NCI-H128 (cell line): ENCODE measurements around the gene PIP4K2C.
"Not testable (repeated sequence)": the region's sequence is repeated elsewhere in the genome, so short reads cannot be mapped to it uniquely, and the experiment has no call there.

ENCODE experiments used
- DNase-seq: peaks from one replicate; lab custom pipeline; 2025; ENCODE audit not compliant: unreplicated experiment; lab: John Stamatoyannopoulos, UW

The PIP4K2C gene

GRCh38 chr12:57609101-57609780, 18.2 kb downstream of the PIP4K2C start:
- DNase-seq: no peak

GRCh38 chr12:57609781-57610553, 19.0 kb downstream of the PIP4K2C start:
- DNase-seq: no peak

GRCh38 chr12:57610554-57611107, 19.6 kb downstream of the PIP4K2C start:
- DNase-seq: no peak

GRCh38 chr12:57611108-57611826, 20.3 kb downstream of the PIP4K2C start, which contains the start of gene ARHGEF25:
TSS of gene ARHGEF25 (plus strand) at chr12:57611435. CDS start at chr12:57611895, 460 bp downstream.
- DNase-seq: no peak

- no peak for DNase-seq
Observed at GRCh38 chr12:57611827-57612710, 21.1 kb downstream of the PIP4K2C start.

- no peak for DNase-seq
Observed at GRCh38 chr12:57612711-57613426, 21.9 kb downstream of the PIP4K2C start.

- no peak for DNase-seq
Observed at GRCh38 chr12:57613427-57614109, 22.6 kb downstream of the PIP4K2C start.

- no peak for DNase-seq
Observed at GRCh38 chr12:57614178-57614947, 23.4 kb downstream of the PIP4K2C start.

GRCh38 chr12:57614948-57615500, 24.0 kb downstream of the PIP4K2C start:
- no peak for DNase-seq

- DNase-seq: no peak
Observed at GRCh38 chr12:57615637-57616036, 24.6 kb downstream of the PIP4K2C start.

- no peak for DNase-seq
Observed at GRCh38 chr12:57616383-57617101, 25.6 kb downstream of the PIP4K2C start.

- no peak for DNase-seq
Observed at GRCh38 chr12:57617942-57618341, 26.9 kb downstream of the PIP4K2C start.

- not testable (repeated sequence) for DNase-seq
Observed at GRCh38 chr12:57618431-57618830, 27.4 kb downstream of the PIP4K2C start.

- no peak for DNase-seq
Observed at GRCh38 chr12:57618966-57619433, 28.0 kb downstream of the PIP4K2C start.

- no peak for DNase-seq
Observed at GRCh38 chr12:57619434-57620244, 28.6 kb downstream of the PIP4K2C start.

- no peak for DNase-seq
Observed at GRCh38 chr12:57620245-57620935, 29.4 kb downstream of the PIP4K2C start.
